ENCODE data around the gene BMP5.

BMP5 gene

DNA sequence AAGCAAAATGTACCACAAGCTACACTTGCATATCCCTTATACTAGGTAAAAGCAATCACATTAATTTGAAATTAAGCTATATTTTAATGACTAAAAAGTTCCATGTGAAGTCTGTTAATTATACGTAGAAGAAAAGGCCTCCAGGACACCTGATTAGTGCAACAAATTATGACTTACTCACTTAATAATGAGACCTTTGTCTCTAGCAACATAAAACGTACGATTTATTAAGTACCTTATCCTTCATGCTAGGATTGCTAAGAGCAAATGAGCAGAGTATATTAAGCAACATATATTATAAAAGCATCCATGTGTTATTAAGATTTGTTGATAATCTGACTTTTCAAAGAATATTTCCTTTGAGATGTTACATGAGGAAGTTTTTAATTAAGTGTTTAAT is 2.5 kb downstream of the BMP5 start:
- DNase-seq (ENCODE audit: low read depth): no peak

DNA sequence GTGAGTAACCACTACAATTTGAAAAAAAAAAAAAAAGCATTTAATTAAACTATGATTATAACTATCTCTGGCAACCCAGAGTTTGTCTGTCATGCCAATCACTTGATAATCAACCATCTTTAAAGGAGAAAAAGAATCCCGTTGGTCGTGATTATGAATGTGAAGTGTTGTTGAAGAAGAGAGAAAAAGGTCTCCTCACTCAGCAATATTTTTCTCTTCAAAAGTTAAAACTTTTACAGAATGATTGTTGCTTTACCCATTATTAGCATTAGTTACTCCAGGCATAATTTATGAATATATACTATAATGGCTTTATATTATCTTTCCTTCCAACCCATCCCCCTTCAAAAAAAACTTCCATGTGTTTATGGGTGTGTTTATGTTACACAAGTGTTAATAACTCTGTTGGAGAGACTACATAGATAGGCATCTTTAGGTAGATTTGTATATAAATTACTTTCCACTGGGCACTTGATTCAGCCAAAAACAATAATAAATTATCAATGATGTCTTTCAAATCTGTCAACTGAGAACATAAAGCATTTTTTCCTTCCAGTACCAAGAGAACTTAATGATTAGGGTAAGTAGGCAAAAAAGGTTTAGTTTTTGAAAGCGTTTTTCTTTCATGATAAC is 5.1 kb downstream of the BMP5 start:
- DNase-seq (ENCODE audit: low read depth): no peak

DNA sequence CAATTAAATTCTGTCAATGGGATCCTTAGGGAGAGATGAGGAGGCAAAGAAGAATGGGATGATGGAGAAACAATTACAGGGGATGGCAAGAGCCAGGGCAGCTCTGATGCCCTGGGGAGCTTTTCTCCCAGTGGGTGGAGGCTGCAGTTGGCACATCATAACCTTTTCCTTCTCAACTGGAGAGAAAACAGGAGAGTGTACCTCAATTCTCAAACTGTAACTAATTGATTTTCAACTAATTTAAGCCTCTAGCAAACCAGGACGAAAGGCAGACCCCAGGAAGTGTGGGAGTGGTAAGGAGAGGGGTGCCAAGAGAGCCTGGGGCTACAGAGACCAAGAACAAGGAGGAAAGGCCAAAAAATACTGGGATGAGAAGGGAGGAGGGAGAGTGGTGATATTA is 5.7 kb downstream of the BMP5 start:
- DNase-seq (ENCODE audit: low read depth): no peak

DNA sequence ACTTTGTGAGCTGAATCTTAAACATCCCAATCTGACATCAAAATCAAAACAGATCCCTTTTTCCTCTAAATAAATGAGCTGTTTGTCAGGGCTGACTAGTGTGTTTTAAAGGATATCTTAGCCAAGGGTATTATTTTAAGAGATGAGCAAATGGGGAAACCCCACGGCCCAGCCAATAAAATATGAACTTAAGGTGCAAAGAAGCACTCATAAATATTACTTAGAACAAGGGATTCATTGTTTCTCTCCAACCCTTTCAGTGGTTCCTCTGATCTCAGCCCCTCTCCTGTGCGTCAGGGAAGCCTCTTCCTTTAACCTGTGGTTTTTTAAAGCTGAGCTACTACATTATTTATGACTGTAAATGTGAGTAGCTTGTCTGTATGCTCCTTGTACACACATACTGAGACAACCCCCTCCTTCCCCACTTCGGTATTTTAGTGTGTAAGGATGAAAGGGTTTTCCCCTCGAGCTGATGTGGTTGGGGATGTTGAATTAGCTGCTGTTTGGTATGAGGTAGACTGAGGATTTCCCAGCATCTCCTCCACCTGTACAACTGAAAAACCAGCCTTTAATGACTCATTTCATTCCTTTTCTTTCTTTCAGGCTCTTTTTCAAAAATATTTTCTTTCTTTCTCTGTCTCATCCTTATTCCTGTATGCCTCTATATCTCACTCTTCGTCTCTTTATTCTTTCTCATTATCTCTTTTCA is 6.5 kb downstream of the BMP5 start:
- no peak for DNase-seq (ENCODE audit: low read depth)

DNA sequence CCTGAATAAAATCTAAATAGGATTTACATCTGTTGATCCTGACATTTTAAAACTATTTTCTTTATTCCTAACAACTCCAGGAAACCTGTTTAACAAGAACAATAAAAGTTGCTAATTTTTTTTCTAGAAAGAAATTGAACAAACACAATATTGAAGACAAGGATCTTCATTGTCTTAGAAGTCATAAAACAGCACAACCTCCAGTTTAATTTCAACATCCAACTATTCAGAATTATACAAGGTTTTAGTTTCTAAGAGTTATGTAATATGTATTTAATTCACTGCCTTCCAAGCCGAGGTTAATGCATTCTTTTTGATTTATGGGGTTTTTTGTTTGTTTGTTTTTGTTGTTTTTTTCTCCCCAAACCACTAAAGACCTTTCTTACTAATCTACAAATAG is 7.2 kb downstream of the BMP5 start:
- DNase-seq (ENCODE audit: low read depth): no peak

DNA sequence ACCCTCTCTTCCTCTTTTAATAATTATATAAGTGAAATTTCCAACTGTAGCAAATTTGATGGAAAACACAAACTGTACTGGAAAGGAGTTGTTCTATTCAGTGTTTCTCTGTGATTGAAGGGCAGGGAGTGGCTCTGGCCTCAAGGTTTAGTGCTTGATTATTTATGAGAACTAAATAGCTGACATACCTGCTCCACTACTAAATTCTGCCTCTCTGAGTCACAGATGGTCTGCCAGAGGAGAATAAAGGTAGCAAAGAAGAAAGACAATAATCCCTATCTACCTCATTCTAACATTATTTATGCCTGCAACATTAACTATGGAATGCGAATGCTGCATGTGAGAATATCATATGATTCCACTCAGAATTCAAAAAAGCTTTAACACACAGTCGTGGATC is 9.3 kb downstream of the BMP5 start:
- no peak for DNase-seq (ENCODE audit: low read depth)

DNA sequence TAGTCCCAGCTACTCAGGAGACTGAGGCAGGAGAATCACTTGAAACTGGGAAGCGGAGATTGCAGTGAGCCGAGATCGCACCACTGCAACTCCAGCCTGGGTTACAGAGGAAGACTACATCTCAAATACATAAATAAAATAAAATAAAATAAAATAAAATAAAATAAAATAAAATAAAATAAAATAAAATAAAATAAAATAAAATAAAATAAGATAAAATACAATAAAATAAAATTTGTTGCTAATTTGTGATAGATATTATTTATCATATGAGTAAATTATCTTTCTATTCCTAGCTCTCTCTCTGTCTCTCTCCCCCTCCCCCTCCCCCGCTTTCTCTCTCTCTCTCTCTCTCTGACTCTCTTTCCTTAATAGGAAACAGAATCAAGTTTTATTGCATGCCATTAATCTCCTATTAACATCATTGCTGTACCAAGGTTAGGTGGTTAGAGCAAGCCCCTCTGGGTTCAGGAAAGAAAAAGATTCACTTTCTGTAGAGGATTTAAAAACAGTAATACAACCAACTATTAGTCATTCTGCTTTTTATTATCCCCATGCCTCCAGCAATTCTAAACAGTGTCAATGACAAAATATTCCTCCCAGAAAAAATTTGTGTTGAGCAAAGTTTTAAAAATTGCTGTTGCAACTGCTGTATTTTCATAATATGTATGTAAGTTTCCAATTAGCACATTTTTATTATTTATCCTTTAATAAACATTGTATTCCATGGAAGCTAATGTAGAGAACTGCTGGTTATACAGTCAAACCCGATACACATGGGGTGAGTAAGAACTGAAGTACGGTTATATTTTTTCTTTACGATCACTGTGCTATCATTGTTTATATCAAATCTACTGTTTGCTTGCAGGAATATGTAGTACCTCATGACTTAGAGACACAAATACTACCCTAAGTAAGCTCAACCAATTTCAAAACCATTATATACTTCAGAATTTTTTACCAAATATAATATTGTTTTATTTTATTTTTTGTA is 22.1 kb downstream of the BMP5 start:
- no peak for DNase-seq (ENCODE audit: low read depth)

DNA sequence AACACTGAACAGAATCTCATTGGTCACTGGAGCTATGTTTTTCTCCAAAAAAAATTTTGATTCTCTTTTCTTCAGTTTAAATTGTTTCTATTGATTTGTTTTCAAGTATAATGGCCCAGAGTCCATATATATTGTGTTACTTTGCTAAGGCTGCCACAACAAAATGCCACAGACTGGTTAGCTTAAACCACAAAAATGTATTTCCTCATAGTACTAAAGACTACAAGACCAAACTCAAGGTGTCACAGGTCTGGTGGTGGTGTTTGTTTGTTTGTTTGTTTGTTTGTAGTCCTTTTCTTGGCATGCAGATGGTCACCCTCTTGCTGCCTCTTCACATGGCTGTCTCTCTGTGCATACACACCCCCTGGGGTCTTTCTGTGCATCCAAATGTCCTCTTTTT is 34.0 kb downstream of the BMP5 start:
- no peak for DNase-seq (ENCODE audit: low read depth)

DNA sequence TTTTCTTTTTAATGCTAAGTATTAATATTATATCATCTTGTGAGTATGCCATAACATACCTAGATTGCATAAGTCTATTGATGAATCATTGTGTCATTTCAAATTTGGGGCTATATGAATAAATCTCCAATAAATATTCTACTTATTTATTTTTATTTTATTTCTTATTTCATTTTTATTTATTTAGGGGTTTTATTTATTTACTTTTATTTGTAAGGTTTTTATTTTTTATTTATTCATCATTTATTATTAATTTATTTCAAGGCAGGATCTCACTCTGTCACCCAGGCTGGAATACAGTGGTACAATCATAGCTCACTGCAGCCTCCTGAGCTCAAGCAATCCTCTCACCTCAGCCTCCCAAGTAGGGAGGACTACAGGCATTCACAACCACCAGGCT is 36.3 kb downstream of the BMP5 start:
- DNase-seq (ENCODE audit: low read depth): no peak

DNA sequence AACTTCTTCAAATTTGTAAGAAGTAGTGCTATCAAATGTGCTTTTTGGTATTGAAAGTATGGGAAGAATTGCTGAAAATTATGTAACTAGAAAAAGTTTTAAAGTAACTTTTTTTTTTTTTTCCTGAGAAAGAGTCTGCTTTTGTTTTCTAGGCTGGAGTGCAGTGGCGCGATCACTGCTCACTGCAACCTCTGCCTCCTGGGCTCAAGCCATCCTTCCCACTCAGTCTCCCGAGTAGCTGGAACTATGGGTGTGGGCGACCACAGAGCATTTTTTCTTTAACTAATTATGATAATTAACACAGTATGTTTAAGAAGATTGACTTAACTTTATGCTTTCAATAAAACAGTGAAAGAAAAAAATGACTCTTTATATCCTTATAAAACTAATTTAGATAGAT is 38.4 kb downstream of the BMP5 start:
- no peak for DNase-seq (ENCODE audit: low read depth)

DNA sequence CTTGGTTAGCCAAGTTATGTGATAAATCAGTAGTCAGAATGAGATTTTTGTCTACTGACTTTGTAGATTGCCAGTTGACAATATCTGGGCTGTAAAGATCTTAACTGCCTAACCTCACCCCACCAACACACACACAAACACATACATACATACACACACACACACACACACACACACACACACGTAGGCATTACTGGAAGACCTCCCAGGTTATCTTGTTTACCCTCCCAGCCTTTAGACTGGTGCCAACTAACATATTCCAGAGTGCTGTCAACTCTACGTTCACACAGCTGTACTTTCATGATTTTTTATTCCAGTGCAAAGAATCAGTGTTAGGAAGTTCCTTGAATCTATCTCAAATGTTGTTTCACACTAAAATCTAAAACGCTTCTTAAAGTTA is 38.9 kb downstream of the BMP5 start:
- DNase-seq (ENCODE audit: low read depth): no peak

DNA sequence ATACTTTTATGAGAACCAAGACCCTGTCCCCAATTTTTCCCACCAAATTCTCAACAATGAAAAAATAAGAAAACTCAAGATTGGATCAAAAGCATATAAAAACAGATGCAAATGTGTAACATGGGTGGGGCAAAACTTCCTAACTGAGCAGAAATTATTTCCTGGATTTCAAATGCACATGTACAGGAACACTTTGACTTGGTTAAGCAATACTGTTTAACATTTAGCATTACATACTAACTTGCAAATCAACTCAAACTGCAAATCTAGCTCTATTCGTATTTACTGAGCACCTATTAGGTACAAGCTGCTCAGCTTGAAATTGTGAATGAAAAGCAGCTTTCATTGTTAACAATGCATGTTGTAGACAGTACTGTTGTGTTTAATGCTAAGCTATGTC is 40.2 kb downstream of the BMP5 start:
- no peak for DNase-seq (ENCODE audit: low read depth)

DNA sequence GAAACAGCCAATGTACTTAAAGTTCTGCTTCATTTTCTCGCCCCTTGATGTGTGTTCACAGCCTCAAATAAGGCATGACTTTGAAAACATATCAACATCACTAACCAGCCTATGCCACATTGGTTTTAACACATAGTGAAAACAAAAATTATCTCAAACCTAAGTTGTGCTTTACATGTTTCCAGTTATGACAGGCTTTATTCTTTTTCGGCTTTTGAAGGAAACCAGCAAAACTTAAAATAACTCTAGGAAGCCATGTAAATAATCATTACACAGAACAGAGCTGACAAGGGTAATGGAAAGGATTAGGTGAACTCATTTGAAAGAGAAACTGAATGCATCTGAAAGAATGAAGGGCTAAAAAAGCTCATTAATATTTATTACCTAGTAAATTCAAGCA is 42.1 kb downstream of the BMP5 start:
- DNase-seq (ENCODE audit: low read depth): no peak

DNA sequence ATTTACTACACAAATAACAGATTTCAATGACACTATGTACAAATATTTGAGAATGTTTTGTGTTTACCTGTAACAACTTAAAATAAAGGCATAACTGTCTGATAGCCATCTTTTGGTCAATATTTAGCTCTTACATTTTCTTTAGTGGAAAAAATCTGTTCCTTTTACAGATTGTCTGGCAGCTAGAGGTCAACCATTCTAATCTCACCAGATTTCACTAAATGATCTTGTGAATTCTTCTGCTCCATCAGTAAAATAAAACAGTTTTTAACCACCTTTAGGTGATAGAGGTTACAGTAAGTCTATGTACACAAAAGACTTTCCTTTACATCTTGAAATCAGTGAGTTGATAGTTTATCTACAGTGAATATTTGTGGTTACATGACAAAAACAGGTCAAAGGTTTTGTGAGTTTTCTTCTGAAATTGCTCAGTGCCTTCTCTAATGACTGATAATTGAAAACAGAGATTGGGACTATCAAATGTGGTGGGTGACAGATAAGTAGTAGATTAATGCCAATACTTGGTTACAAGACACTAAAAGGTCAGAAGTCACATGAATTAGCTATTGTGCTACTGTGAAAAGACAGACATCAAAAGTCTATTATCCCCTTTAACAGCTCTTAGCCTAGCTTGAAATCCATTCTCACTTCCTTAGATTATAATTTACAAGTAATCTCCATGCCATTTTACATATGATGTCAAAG is 47.4 kb downstream of the BMP5 start:
- DNase-seq (ENCODE audit: low read depth): no peak

DNA sequence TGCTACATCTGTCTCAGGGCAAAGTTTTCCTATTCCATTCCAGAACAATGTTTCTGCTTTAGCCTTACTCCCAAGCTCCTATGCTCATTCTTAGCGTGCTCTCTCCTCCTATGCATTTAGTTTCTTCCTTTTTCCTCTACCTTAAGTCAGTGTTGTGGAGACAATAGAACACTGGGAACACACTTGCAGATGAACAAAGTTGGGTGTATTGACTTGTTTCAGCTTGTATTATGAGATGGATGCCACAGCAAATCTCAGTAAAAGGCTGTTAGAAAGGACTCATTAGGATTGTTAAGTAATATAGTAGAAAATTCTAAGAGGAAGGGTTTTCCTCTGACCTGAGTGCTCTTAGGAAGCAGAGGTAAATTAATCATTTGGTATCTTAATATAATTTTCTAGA is 48.4 kb downstream of the BMP5 start:
- no peak for DNase-seq (ENCODE audit: low read depth)

DNA sequence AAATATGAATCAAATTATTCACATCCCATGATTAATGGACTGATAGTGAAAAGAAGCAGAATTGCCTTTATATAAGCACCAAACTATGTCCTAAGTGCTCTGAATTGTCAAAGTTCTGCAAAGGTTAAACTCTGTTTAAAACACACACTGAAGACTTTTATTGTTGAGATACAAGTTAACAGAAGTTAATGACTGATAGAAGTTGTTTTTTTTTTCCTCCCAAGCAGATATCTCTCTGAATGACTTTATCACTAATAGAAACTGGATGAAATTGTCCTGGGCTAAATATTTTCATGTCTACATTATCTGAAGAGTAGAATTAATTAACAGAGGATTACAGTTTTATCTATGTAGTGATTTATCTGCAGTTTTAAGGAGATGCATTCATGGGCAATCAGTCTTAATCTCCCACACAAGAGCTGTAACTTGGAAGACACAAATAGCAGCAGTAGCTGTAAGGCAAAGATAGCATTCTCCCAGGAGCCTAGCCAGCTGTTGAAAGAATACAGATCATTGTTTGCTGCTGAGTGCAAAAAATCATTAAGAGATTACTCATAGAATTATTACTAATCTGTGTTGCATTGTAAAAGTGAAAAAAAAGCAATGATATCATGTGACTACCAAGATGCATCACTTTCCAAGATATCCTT is 49.9 kb downstream of the BMP5 start:
- DNase-seq (ENCODE audit: low read depth): no peak

DNA sequence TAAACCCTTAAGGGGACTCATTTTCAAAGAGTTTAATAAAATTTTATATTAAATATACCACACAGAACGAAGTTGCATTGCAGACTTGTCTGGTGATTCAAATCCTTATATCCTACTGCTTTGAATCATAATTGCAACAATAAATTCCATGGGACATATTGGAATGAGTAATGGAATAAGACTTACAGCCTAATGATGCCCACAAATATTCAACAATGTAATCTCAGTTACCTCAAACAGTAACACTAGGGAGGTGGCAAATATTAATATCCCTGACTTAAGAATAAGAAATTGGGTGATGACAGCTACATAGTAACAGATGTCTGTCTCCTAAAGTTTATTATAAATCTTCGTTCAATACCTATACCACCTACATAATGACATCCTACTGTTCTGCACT is 52.6 kb downstream of the BMP5 start:
- no peak for DNase-seq (ENCODE audit: low read depth)

DNA sequence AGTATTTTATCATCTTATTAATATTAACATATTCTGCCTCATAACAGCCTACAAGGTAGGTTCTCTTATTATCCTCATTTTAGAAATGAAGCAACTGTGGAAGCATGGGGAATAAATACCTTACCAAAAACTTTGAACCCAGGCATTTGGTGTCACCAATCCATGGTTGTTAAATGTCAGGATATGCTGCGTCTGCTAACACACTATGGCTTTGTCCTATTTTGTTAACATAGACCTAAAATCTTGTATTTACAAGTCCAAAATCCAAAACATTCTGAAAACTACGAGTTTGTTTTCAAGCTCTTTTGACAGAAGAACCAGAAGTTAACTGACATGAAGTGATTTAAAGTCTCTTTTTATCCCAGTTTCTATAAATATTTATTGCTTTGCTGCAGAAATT is 53.4 kb downstream of the BMP5 start:
- DNase-seq (ENCODE audit: low read depth): no peak

DNA sequence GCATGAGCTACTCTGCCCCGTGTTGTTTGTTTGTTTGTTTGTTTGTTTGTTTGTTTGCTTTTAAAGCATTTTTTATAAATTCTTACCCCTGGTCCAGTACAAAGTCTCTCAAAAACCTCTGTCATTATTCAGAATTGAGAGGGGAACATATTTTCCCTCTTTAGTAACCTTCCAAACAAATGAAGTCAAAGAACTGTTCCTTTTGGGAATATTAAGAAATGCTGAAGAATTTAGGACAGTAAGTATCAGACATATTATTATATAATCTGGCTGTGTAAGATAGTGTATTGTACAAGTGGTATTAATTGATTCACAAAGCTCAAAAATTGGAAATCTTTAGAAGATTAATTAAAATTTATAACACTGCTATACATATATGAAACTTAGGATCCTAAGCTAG is 54.7 kb downstream of the BMP5 start:
- DNase-seq (ENCODE audit: low read depth): no peak

DNA sequence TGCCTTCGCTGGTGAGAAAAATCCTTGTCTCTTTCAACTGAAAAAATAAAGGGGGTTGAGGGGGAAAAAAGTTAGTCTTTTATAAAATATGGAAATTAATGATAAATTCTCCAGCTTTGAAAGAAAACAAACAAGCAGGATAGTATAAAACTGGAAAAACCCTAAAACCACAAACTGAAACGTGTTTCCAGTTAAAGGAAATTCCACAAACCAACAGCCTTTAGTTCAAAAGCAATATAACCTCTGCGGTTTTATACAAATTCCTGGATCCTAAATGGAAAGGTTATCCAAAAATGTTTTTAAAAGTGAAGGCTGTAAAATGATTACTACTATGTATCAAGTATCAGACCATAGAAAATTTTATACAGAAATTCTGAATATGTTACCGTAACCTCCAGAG is 55.6 kb downstream of the BMP5 start:
- DNase-seq (ENCODE audit: low read depth): no peak

DNA sequence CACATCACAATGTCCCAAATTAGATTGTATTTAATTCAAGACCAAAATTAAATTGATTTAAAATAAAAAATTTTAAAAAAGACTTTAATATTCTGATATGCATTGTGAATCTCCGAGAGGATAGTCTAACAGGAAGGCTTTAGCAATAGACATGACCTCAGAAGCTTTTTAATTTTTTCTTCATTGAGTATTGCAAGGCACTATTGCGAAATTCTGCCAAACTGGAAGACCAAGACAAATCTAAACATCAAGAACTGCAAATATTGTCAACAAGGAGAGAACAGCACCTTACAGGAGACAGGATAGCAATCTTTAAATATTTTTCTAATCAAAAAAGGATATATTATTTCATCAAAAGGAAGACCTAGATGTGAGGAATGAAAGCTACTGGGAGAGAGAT is 56.9 kb downstream of the BMP5 start:
- no peak for DNase-seq (ENCODE audit: low read depth)

DNA sequence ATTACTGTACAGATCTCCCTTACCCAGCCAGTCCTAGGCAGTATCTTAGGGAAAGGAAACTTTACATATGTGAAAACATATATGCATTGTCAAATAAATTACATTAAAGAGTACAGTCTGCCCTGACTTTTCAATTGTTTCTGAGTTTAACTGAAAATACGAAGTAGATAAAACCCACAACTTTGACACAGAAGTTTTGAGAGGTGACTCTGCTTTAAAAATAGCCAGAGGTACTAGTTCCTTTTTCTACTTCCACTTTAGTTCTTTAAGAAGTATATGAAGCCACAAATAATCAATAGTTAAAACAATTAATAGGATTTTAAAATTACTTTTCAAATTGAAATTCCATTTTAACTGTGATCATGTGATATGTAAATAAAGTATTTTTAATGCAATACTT is 62.9 kb downstream of the BMP5 start:
- no peak for DNase-seq (ENCODE audit: low read depth)
